GM18520 (cell line): ENCODE results near the gene CST2.
"Not testable (repeated sequence)": the region's sequence is repeated elsewhere in the genome, so short reads cannot be mapped to it uniquely, and the experiment has no call there.

Experiments used
- ATAC-seq: cut with Tn5 transposase; IDR thresholded peaks from one replicate; pipeline ENCODE4 v1.9.1; 2021; ENCODE audit not compliant: unreplicated experiment

Gene CST2

GRCh38 chr20:23810349-23810748 lies 16.2 kb downstream of the CST2 start:
- ATAC-seq: not testable (repeated sequence)

- ATAC-seq: no peak
Observed at GRCh38 chr20:23800865-23801264, 25.7 kb downstream of the CST2 start.

DNA sequence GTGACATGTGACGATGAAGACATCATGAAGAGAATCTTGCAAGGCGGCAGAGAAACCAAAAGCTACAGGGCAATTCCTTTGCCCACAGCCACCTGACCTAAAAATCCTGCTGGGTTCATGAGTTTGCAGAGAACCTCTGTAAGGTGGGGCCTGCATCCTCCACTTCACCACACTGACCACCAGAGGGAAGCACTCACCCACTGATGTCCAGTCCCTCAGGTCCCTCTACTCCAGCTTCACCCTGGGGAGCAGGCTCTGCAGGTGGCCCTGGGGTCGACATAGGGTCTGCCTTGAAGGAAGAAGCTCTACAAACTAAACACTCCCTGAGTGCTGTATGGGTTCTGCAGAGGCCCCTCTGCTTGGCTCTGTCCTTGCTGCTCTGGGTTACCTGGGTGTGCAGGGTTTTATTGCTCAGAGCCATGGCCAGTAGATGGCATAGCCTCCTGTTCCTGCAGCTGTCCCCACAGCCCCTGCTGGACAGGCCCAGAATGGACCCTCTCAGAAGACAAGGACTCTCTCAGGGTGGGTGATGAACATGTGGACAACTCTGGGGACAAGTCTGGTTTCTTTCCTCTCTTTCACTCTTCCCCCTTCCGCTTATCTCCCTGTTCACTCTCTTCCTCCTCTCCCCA lies 27.2 kb downstream of the CST2 start:
- ATAC-seq: peak; percentile 43

DNA sequence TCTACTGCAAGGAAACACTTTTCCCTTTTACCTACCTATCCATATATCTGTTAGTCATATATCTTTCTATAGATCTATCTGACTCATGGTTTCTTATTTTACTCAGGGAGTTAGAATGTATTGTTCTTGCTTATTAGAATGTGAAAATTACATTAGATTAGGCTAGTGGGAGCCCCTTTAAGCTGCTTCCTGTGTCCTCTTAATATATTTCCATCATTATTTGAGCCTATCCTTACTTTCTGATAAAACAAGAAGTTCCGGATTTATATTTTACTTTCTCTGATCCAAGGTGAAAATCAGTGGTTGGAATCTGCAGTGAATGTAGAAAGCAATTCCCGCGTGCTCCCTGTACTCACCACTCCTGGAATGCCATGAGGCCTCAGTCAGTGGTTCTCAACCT lies 31.0 kb downstream of the CST2 start:
- no peak for ATAC-seq

GRCh38 chr20:23794841-23795240 lies 31.7 kb downstream of the CST2 start:
- no peak for ATAC-seq

- no peak for ATAC-seq
Observed at GRCh38 chr20:23794065-23794464, 32.5 kb downstream of the CST2 start.

- no peak for ATAC-seq
Observed at GRCh38 chr20:23783447-23783846, 43.1 kb downstream of the CST2 start.

DNA sequence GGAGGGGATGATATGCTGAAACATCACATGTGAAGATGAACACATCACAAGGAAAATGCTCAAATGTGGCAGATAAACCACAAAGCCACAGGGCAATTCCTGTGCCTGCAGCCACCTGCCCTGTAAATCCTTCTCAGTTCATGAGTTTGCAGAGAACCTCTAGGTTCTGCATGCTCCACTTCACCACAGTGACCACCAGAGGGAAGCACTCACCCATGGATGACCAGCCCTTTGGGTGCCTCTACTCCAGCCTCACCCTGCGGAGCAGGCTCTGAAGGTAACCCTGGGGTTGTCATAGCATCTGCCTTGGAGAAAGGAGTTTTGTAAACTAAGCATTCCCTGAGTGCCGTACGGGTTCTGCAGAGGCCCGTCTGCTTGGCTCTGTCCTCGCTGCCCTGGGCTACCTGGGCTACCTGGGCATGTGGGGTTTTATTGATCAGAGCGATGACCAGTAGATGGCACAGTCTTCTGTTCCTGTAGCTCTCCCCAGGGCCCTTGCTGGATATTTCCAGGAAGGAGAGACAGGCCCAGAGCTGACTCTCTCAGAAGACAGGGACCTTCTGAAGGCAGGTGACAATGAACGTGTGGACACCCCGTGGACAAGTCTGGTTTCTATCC lies 44.1 kb downstream of the CST2 start:
- ATAC-seq: no peak

DNA sequence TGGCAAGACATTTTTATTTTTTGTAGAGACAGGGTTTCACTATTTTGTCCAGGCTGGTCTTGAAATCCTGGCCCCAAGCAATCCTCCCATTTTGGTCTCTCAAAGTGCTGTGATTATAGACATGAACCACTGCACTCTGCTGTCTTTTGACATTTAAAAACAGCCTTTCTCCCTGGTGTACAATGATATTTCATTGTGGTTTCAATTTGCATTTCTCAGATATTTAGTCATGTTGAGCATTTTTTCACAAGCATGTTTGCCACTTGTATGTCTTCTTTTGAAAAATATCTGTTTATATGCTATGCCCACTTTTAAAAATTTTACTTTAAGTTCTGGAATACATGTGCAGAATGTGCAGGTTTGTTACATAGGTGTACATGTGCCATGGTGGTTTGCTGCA lies 47.9 kb downstream of the CST2 start:
- not testable (repeated sequence) for ATAC-seq

GRCh38 chr20:23777380-23777779 lies 49.1 kb downstream of the CST2 start:
- ATAC-seq: not testable (repeated sequence)

DNA sequence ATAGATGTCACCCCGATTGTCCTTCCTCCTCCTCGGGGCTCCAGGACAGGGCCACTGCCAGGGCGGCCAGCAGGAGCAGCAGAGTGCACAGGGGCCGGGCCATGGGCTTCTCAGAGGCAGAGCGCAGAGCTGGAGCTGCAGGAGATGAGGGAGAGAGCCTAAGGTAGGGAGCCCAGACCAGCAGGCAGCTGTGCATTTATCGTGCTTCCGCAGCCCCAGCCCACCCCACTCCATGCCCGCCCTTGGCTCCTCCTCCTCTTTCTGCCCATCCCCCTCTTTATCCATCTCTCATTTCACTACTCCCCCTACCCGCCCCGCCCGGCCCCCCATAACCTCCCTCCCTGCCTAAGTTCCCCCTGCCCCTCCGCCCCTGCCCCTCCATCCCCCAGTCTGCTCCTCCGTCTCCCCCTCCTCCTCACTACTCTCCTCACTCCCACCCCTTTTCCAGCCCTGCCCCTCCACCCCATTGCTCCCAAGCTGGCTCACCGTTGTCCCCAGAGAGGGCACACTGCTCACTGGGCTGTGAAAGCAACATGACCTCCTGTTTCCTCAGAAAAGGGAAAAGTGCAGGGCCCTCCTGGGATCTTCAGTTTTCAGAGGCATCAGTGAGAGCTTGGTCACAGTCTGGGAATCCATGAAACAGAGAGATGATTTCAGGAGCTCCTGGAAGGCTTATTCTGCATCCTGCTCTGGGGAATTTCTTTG lies 50.3 kb downstream of the CST2 start:
- ATAC-seq: no peak

- ATAC-seq: no peak
Observed at GRCh38 chr20:23774081-23774480, 52.4 kb downstream of the CST2 start.
